Astrocyte of the hippocampus (primary cell): Measurements from ENCODE around the gene SLC5A3.

Source experiments
- DNase-seq: peaks from one replicate; pipeline ENCODE4 v3.0.0; 2011; ENCODE audit warnings: low read depth, low spot score

SLC5A3 gene

DNA sequence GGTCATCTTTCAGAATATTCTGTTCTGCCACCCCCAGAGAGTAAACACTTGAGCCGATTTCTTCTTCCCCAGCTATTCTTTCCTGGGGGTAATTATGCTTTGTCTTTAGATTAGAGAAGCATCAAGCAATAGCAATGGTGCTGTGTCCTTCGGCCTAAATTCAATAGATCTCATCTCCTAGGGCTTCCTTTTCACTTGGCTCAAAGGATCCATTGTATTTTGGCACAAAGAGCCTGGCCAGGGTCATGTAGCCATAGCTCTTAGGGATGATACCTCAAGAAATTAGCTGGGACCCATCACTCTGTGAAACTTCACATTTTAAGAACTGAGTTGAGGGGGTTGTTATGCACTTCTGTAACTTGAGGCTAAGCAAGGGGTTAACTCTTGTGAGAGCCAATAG, 27.0 kb downstream of the SLC5A3 start:
- DNase-seq, result no peak

DNA sequence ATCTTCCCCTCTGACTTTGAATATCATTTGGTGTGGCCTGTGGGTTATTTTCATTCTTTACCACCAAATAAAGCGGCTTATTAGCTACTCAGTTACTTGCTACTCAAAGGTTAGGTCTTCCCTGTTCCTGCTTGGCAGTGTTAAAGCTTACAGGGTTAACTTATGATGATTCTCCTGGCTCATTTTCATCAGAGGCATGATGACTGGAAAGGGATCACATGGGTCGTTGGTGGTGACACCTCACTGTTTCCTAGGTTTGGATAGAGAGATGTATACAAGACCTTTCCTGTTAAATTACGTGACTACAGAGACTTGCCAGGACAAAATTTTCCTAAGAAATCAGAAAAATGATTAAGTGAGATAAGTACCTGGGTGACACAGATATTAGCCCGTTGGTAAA, 27.4 kb downstream of the SLC5A3 start:
- DNase-seq, result no peak

DNA sequence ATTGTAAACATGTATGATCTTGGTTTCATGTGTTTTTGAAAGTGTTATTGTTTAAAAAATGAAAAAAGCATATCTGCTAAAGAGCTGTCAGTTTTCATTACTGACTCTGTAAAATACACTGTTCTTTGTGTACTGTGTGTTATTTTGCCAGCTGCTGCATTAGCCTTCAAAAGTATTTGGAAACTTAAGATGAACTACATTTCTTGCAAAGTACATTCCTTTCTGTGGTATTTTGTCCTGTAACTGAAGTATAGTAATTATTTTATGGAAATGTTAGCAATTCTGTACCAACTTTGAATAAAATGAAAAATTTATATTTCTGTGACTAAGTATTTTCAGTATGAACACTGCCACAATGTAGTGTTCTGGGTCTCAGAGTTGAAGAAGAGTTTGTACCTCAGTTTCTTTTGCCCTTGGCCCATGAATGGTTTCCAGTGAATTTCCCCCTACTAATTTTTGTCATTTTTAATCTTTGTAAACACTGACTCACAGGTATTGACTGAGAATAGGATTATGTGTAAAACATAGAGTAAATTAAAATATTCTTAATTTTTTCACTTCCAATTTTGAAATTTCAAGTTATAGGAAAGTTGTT, 32.7 kb downstream of the SLC5A3 start:
- DNase-seq, result no peak

DNA sequence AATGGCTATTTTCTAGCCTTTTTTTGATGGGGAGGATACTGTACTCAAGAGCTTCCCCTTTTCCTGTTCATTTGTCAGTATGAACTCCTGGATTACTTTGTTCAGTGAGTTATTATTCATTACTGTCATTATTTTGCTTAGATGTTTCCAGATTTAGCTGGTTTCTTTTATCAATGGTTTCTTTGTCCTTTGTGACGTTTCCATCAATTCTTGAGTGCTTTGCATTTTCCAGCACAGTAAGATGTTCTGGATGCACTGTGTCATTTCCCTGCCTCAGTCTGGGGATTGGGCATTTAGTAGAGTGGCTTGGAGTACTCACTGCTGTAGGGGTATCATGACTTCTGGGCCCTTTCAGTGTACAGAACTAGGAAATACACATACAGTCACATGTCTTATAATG, 34.2 kb downstream of the SLC5A3 start:
- DNase-seq, result no peak

DNA sequence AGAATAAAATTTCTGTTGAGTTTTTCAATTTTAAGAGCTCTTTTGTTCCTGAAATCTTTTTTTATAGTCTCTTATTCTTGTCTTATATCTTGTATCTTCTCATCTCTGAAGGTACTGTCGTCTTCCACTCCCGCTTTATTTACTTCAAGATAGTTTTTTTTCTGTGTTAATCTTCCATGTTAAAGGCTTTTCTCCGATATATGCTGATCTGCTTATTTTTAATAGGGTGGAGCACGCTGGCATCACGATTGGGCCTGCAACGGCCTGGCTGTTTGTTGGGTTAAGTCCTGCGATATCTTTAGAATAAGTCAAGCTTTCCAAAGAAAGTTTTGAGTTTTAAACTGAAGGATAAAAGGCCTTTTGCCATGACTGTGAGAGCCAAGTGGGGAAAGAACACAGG, 35.7 kb downstream of the SLC5A3 start:
- no peak for DNase-seq

DNA sequence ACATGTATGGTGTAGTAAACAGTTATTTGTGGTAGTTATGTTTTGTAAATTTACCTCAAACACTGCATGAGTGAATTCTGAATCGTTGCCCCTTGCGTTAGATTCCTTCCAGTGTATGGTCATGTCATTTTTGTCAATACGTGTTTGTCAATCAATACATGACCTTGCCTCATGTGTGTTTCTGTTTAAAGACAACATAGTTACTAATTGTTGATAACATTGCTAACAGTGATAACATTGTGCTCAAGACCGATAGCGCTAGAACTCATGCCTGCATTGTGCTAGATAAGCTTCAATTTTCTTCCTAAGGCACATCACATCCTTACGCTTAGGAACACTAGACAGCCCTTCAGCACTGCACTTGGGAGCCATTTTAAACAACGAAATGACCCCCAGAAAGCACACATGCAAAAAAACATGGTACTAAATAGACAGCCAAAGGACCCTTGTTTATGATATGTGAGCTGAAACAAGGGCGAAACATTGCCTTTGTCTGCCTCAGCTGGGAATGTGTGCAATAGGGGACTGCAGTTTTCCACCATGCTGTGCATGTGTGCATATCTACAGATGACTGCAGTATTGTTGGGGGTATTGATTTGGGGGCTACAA, 37.3 kb downstream of the SLC5A3 start:
- no peak for DNase-seq

DNA sequence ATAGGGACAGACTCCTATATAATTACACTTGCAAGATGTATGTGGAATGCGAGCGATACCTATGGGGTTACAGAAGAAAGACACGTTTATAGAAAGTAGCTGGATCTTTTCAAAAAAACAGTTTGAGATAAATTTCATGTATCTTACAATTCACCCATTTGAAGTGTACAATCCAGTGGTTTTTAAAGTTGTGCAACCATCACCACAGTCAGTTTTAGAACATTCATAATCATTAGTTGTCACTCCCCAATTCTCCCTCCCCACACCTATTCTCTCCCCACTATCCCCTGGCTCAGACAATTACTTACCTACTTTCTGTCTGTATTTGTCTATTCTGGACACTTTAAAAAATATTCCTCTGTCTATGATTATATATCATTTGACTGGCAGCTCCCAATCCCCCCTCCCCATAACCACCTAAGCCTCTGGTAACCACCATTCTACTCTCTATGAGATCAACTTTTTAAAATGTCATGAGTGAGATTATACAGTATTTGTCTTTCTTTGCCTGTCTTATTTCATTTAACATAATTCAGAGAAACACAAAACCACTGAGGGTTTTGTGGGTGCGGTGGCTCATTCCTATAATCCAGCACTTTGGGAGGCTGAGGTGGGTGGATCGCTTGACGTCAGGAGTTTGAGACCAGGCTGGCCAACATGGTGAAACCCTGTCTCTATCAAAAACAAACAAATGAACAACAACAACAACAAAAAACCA, 39.1 kb downstream of the SLC5A3 start:
- DNase-seq, result no peak

DNA sequence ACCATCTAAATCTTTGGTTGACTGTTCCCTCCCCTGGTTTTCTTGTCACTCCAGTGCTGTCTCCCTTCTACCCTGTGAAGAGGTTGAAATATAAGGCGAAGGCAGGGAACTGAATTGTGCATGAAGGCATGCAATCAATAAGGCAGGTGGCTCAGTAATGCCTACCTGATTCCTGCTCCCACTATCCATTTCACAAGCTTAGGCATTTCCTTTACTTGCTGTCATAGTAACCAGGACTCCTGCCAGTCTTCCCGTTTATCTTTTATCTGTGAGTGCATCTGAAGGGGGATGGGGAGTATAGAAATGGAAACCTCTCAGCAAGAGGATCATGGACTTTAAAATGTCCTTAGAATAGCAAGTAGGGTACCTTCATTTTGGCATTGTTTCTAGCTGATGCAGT, 40.5 kb downstream of the SLC5A3 start:
- DNase-seq, result no peak

DNA sequence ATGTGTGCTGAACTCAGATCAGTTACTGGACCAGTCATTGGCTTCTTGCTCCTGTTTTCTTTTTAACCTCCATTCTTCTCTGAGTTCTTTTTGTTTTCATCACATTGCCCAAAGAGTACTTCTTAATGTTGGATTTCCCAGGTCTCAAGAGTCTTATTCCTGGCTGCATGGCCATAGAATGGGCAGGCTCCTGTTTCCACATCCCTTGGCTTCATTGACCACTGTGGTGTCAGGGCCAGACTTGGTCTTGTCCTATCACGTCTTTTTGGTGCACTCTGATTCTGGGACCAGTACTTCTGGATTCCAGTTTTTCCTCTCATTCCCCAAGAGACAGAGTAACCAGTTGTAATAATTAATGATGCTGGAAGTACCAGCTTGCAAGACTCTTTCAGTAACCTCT, 41.8 kb downstream of the SLC5A3 start:
- DNase-seq, result no peak

DNA sequence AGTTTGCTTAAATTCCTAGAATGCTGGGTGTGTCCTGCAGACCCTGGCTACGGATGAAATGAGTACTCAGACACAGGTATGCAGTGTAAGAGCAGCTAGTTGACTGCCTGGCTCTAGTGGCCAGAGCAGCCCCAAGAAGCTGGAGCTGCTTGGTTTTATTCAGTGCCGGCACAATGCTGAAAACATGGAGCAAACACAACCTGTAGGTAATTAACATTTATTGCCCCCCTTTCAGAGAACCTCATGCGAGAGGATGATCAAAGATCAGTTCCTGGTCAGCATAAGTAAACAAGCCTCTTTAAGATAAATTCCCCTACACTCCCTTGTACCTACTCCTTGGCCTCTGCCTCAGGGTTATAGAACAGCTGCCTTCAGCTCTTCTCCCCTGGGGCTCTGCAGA, 43.2 kb downstream of the SLC5A3 start:
- DNase-seq, result no peak

DNA sequence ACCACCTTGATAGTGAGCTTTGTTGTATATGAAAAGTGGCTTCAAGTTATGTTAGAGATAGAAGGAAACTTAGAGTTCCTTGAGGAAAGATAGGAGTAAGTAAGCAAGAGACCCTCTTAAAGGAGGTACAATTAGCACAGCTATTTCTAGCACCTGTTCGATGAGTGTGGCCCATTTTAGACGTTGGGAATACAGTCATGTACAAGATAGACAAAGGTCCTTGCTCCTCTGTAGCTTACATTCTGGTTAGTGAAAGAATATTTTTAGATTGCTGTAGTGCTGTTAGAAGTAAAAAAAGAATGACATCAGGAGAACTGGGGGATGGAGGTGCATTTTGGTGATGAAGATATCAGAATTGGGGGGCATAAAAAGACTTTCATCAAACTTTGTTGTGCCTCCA, 47.5 kb downstream of the SLC5A3 start:
- DNase-seq, result no peak

DNA sequence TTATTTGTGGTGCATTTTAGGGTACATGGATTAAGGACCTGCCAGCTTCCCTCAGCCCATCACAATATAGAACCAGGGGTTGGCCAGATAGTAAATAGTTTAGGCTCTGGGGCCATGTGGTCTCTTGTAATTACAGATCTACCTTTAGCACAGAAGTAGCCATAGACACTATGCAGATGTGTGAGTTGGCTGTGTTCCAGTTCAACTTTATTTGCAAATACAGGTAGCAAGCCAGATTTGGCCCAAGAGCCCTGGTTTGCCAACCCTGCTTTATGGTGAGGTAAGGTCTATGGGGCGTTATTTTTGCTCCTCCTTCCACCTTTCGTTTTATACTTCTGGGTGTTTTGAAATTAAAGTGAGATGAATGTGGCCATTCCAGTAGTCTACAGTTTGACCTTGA, 48.7 kb downstream of the SLC5A3 start:
- DNase-seq, result no peak
